ENCODE results near the gene CEP85L. TPM values are rescaled to one million over a fixed set of nuclear protein-coding genes. Genes with fewer than 3 reads are reported as not detected.

CEP85L gene
- total RNA-seq, 4 donors from 2014 or later = 10.5 to 42.9 (median 17.1) TPM

DNA sequence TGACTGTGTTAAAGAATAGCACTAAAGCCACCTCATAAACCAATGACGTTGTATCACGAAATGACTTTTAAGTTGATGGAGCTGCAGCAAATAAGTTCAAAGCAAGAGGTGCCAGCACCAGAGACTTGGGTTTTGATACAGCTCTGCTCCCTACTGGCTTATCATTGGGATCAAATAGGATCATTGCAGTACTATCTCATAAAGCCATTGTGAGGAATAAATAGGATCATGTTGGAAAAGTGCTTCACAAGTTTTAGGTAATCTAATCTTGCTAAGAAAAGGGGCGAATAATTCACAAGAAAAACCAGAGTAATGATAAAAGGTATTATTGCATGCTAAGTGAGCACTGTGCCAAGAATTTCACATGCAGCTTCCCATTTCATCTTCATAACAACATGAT lies 10.4 kb upstream of the CEP85L start:
- DNase-seq = no peak
- 94 to 95% methylated on average over 3 of the region's 3 CpGs for WGBS, 2 donors
- H3K4me3 ChIP-seq (replicated peaks in 1 of 3) = no peak overlapping the region
- TF ChIP-seq POLR2A (IDR thresholded peaks at IDR 0.05) = no peak
- TF ChIP-seq, protein P1, sequence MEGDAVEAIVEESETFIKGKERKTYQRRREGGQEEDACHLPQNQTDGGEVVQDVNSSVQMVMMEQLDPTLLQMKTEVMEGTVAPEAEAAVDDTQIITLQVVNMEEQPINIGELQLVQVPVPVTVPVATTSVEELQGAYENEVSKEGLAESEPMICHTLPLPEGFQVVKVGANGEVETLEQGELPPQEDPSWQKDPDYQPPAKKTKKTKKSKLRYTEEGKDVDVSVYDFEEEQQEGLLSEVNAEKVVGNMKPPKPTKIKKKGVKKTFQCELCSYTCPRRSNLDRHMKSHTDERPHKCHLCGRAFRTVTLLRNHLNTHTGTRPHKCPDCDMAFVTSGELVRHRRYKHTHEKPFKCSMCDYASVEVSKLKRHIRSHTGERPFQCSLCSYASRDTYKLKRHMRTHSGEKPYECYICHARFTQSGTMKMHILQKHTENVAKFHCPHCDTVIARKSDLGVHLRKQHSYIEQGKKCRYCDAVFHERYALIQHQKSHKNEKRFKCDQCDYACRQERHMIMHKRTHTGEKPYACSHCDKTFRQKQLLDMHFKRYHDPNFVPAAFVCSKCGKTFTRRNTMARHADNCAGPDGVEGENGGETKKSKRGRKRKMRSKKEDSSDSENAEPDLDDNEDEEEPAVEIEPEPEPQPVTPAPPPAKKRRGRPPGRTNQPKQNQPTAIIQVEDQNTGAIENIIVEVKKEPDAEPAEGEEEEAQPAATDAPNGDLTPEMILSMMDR (IDR thresholded peaks at IDR 0.05) = no peak
- no peaks in the 10 kb centered on the region for H3K27me3 ChIP-seq
- no peaks in the 10 kb centered on the region for H3K4me1 ChIP-seq
- no peaks in the 10 kb centered on the region for H3K9me3 ChIP-seq
- intact Hi-C loops (cut with DNase I) = no loop called here
- no peak overlapping the region for H3K27ac ChIP-seq
- no peaks in the 10 kb centered on the region for H3K36me3 ChIP-seq

DNA sequence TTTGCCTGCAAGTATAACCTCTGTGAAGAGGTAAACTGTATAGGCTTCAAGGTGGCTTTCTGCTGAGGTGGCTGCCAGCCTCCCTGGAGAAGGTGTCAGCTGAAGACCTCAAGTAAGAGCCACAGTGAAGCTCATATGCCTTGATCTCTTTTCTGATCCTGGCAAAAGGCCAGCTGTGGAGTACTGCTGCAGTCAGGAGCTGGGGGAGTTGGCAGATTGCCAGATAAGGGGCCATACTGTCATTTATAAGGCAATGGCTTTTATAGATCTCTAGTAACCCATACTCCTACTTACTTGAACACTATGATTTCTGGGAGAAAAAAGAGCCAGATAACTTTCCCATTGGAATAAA lies 8.8 kb upstream of the CEP85L start:
- no peak overlapping the region for H3K27ac ChIP-seq
- no peak for TF ChIP-seq POLR2A (IDR thresholded peaks at IDR 0.05)
- TF ChIP-seq, protein P1 (IDR thresholded peaks at IDR 0.05) = no peak
- H3K4me3 ChIP-seq (replicated peaks in 1 of 3) = no peak overlapping the region
- intact Hi-C loops (cut with DNase I) = no loop called here
- no peaks in the 10 kb centered on the region for H3K36me3 ChIP-seq
- H3K9me3 ChIP-seq = no peaks in the 10 kb centered on the region
- no peak for DNase-seq
- no peaks in the 10 kb centered on the region for H3K27me3 ChIP-seq
- no peaks in the 10 kb centered on the region for H3K4me1 ChIP-seq

DNA sequence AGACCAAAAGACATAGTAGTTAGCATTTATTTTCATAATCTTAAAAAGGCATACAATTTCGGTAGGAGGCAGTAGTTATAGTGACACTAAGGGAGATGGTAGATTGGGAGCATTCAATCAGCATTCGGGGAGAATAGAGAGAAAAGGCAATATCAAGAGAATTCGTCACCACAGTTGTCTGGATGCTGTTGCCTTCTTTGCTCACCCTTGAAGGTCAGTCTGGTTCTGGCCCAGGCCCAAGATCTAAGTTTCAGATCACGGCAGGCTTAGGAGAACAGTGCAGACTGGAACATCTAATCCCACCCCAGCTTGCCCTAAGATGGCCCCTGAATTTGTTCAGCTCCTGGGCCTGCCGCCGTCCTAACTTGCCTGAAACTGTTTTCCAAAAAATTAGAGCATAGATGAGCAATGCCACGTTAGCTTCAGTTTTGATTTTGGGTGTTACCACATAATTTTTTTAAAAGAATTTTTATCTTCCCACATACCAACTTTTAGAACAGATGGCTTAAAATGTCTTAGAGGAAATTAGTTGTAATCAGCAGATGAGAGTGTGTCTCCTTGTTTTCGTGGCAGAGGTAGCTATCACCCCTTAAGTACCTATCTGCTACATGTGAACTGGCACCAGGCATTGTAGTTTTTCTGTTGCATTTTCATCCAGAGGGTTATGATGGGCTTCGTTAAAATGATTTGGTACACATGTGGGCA lies 8.3 kb upstream of the CEP85L start:
- DNase-seq = no peak
- intact Hi-C loops (cut with DNase I) = no loop called here
- H3K4me1 ChIP-seq = no peaks in the 10 kb centered on the region

DNA sequence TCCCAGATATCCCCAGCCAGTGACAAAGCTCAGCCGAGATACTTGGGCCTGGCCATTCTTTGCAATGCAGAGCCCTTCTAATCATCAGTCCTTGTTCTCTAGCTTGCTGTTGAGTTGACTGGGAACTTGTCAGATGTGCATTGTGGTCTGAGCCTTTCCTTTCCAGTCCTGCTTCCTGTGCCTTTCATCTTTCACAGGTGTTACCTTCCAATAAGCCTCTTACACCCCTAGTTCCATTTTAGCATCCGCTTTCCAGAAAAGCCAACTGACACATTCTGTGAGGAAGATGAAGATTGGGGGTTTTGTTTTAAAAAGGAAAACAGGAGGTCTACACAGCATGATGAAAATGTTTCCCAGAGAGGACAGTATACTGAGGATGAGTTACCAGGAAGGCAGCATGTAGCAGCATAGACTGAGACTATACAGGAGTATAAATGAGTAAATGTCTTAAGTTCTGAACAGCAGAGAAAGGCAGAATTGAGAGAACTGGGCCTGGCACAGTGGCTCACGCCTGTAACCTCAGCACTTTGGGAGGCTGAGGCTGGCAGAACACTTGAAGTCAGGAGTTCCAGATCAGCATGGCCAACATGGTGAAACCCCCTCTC lies 5.6 kb upstream of the CEP85L start:
- H3K36me3 ChIP-seq = no peaks in the 10 kb centered on the region
- DNase-seq = no peak
- TF ChIP-seq POLR2A (IDR thresholded peaks at IDR 0.05) = no peak
- TF ChIP-seq, protein P1 (IDR thresholded peaks at IDR 0.05) = no peak
- 92% methylated on average over 3 of the region's 3 CpGs for WGBS, 2 donors
- no peaks in the 10 kb centered on the region for H3K9me3 ChIP-seq
- H3K27me3 ChIP-seq = no peaks in the 10 kb centered on the region
- no peak overlapping the region for H3K4me3 ChIP-seq (replicated peaks in 1 of 3)
- intact Hi-C loops (cut with DNase I) = no loop called here
- peaks cover 0 to under 1% of the 10 kb centered on the region in 2 donors for H3K4me1 ChIP-seq
- no peak overlapping the region for H3K27ac ChIP-seq

More for the DNA sequence above, 8.3 kb upstream of the CEP85L start:
- Histone ChIP-seq H3K36me3 (no peaks in the 10 kb centered on the region), H3K27ac (no peak overlapping the region), H3K9me3 (no peaks in the 10 kb centered on the region), H3K27me3 (no peaks in the 10 kb centered on the region), H3K4me3 (replicated peaks in 1 of 3) (no peak overlapping the region)
- 68 to 76% methylated on average over 9 of the region's 9 CpGs for WGBS, 2 donors
- no peak for TF ChIP-seq POLR2A (IDR thresholded peaks at IDR 0.05)
- TF ChIP-seq, protein P1 (IDR thresholded peaks at IDR 0.05) = no peak

DNA sequence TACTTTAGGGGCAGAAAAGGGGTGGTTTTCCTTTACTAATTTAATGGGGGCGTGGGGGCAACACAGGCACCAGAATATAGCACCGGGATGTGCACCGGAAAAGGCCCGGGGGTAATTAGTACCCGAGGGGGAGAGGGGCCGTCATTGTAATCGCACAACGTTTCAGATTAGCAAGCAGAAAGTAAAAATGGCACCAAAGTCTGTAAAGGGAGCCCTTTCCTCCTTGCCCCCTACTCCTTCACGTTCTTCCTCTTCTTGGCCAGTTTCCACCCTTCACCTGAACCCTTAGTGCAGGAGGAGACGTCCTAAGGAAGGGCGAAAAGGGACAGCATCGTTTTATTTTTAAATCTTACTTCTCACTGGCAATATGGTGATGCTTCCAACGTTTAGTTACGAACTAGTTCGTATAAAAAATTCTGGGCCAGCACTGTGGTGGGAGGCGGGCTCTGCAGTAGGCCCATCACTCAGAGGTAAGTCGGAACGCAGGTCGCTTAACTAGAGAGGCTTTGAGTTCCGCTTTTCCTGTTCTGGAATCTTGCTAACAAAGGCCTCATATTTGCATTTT lies 742 bp upstream of the CEP85L start:
- Histone ChIP-seq H3K9me3 (no peaks in the 10 kb centered on the region), H3K36me3 (no peaks in the 10 kb centered on the region), H3K4me1 (peaks cover 0 to 3% of the 10 kb centered on the region in 2 donors), H3K4me3 (replicated peaks in 1 of 3) (peak overlapping the region; percentile 47 to 94 (median 77)), H3K27ac (peak overlapping the region; percentile 86 to 97 (median 92)), H3K27me3 (no peaks in the 10 kb centered on the region)
- TF ChIP-seq, protein P1 (IDR thresholded peaks at IDR 0.05) = no peak
- no peak for TF ChIP-seq POLR2A (IDR thresholded peaks at IDR 0.05)
- whole genome bisulfite sequencing, 2 donors = 47 to 50% methylated on average over 20 of the region's 20 CpGs
- no peak for DNase-seq
- intact Hi-C loops (cut with DNase I) = no loop called here
